H7 (cell line): ENCODE data around the gene DDAH1. TPM values are rescaled to one million over a fixed set of nuclear protein-coding genes. Genes with fewer than 3 reads are reported as not detected.
"Not testable (repeated sequence)": the region's sequence is repeated elsewhere in the genome, so short reads cannot be mapped to it uniquely, and the experiment has no call there.

Experiments
- DNase-seq: peaks from one replicate; pipeline ENCODE4 v3.0.0; 2012
- H3K27me3 ChIP-seq: 2 replicates; pipeline ENCODE4 v1.6.0; 2011; ENCODE audit warnings: mild to moderate bottlenecking, low read length; ENCODE audit not compliant: control insufficient read depth, insufficient read depth
- H3K36me3 ChIP-seq: replicated peaks from 2 replicates; pipeline ENCODE4 v1.5.1; 2011; ENCODE audit warnings: low read length; ENCODE audit not compliant: control insufficient read depth, insufficient read depth
- H3K4me3 ChIP-seq: 2 replicates; pipeline ENCODE4 v1.5.1; 2011; ENCODE audit warnings: low read depth, mild to moderate bottlenecking, control low read depth, low read length, moderate library complexity; ENCODE audit not compliant: insufficient read depth
- total RNA-seq: library from RNA; depleted of rRNA; stranded (reverse); fragments of >200 nt; shearing (Covaris generic); gene quantifications from 2 replicates; pipeline ENCODE4 v1.2.3, GENCODE V29; 2014; rRNA removed

The DDAH1 gene
- 33.3 and 39.3 TPM in 2 replicates for total RNA-seq

DNA sequence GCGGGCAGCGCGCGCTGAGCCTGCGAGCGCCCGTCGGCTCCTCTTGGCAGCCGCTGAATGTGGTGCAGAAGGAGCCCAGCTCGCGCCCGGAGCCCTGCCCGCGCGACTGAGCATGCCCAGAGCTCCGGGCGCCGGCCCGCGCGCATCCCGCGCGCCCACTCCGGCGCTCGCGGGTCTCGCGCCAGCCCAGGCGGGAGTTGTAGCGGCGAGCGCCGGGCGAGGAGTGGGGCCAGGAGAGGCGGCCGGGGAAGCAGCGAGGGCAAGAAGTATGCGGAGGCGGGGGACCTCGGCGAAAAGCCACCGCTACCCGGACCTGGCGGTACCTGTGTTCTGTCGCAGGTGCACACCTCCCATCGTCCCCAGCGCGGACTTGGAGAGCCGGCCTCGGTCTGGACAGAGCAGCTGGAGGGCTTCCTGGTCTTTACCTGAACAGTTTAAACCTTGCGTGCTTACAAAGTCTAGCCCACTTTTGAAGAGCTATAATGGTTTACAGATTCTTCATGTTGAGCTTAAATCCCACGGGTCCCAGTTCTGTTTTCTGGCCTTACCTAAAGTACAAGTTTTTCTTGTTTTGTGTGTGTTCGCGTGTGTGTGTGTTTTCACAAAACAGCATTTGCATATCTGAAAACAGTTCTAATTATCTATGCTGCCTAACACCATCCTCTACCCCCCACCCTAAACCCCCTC, at the start of gene DDAH1:
Gene DDAH1 (minus strand): TSS at position 61 of the 687 bp plus-strand sequence. CDS start 114 bp downstream, outside the sequence.
- H3K4me3 ChIP-seq, result peak within 1 kb of the TSS; percentile 84
- no peaks in the 10 kb centered on the region for H3K36me3 ChIP-seq
- H3K27me3 ChIP-seq, result peaks cover 23% of the 10 kb centered on the region
- DNase-seq, result peak; percentile 86

DNA sequence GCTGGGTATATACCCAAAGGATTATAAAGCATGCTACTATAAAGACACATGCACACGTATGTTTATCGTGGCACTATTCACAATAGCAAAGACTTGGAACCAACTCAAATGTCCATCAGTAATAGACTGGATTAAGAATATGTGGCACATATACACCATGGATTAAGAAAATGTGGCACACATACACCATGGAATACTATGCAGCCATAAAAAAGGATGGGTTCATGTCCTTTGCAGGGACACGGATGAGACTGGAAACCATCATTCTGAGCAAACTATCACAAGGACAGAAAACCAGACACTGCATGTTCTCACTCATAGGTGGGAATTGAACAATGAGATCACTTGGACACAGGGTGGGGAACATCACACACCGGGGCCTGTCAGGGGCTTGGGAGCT, 49.0 kb upstream of the DDAH1 start:
- not testable (repeated sequence) for H3K27me3 ChIP-seq, DNase-seq, H3K4me3 ChIP-seq, H3K36me3 ChIP-seq

DNA sequence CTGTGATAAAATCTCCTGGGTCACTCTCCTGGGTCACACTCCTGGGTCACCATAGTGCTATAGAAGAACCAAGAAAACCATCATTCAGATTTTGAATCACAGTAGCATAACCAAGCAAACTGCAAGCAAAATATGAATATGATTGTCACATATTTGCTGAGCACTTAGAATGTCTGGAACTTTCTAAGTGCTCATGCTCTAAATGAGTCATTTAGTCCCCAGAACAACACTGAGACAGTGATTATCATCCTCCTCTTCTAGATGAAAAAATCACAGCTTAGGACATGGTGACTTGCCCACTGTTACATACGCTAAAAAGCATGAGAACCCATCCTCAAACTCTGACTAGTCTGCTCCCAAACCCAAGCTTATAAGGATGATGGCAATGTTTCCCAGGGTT, 39.5 kb upstream of the DDAH1 start:
- Histone ChIP-seq H3K27me3 (no peaks in the 10 kb centered on the region), H3K36me3 (no peaks in the 10 kb centered on the region), H3K4me3 (no peak overlapping the region)
- no peak for DNase-seq

DNA sequence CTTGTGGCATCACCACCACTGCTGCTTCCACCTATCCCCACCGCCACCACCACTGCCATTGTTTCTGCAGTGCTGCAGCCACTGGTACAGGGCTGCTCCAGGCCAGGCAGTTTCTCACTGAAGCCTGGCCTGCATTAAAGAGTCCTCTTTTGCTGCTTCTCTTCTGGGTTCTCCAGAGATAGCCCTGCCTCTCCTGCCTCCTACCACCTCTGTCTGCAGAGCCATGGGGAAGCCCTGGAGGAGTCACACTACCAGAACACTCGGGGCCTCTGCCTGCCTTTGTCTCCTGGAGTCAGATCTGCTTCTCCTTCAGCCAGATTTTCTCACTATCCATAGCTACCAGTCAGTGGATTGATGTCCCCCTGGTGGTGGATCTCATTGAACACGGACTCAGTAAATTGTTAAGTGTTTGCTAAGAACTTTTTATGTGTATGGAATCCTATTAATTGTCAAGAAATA, 37.7 kb upstream of the DDAH1 start:
- Histone ChIP-seq H3K27me3 (no peaks in the 10 kb centered on the region), H3K4me3 (no peak overlapping the region), H3K36me3 (no peaks in the 10 kb centered on the region)
- DNase-seq, result peak; percentile 37

DNA sequence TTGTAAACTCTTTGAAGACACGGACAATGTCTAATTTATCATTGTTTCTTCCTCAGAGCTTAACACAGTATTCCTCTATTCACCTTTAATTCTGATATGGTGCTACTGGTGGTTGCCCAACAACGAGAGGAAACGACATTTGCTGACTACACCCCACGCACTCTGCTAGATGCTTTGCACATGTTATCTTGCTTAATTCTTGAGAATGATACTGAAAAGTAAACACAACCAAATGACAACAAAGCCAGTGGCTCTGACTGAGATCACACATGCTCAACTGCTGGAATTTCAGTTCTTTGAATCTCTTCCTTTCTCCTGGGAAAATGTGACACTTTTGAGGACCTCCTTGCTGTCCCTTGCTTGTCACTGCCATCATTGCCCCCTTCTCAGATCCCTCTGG, 37.2 kb upstream of the DDAH1 start:
- no peak overlapping the region for H3K4me3 ChIP-seq
- H3K36me3 ChIP-seq, result no peaks in the 10 kb centered on the region
- H3K27me3 ChIP-seq, result no peaks in the 10 kb centered on the region
- no peak for DNase-seq

DNA sequence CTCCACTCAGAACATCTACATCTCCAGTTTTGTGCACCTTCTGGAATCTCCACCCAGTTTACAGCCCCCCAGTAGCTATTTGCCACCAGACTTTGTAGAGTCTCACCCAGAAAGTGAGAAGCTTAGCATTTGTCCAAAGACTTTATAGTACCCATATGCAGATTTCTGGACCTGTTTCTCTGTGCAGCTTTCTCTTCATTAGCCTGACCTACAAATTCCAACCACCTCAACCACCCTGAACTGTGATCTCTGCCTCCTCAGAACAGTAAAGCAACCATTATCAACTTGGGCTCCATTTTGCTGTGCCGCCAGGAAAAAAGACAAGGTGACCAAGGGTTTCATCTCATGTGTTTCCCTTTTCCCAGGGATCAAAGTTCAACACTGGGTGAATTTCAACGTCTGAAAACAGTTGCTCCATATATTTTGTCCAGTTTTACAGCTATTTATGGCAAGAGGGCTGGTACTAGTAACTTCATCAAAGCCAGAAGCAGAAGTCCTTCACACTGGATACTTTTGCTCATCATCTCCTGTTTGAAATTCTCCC, 36.5 kb upstream of the DDAH1 start:
- Histone ChIP-seq H3K4me3 (no peak overlapping the region), H3K27me3 (no peaks in the 10 kb centered on the region)
- DNase-seq, result no peak

DNA sequence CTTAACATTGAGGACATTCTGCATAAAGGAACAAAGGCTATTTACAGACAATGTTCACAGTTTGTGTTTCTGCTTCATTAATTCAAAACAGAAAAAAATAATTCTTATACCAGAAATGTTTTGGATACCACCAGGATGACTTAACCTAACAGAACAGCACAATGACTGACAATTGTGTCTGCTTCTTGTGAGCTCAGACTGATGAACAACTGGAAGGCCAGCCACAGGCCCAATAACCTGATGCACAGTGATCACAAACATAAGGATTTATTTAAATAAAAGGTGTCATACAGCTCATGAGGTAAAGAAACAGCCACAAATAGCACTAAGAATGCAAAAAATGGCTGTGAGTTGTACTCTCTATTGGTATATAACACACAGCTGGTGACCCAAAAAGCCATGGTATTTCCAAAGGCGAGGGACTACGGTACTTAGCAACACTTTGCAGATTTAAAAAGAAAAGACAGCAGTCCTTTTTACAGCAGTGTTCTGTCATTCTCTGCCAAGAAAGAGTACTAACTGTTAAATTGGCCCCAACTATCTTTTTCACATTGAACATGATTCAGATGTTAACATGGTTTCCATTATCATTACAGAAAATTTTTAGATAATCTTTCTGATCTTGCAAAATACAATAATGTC, 32.1 kb upstream of the DDAH1 start:
- Histone ChIP-seq H3K27me3 (no peaks in the 10 kb centered on the region), H3K36me3 (no peaks in the 10 kb centered on the region)

More for the DNA sequence above, 36.5 kb upstream of the DDAH1 start:
- H3K36me3 ChIP-seq, result no peaks in the 10 kb centered on the region

DNA sequence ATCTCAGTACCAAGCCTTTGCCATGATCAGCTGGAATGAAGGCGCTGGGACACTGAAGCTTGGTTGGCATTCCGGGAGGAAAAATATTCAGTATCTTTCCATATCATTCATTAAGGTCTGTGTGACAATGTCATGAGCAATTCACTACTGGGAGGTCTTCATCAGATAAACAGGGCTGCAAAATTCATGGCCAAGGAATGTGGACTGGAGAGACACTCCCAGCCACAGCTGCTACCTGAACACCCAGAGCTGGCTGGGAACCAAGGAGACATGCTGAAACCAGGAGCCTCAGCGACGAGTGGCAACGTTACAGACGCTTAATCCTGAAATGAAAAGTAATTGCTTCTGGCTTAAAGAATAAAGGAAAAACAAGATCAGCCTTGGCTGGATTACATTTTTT, 30.6 kb upstream of the DDAH1 start:
- no peak for DNase-seq
- Histone ChIP-seq H3K4me3 (no peak overlapping the region), H3K36me3 (no peaks in the 10 kb centered on the region), H3K27me3 (no peaks in the 10 kb centered on the region)

More for the DNA sequence above, 32.1 kb upstream of the DDAH1 start:
- no peak for DNase-seq
- H3K4me3 ChIP-seq, result no peak overlapping the region

DNA sequence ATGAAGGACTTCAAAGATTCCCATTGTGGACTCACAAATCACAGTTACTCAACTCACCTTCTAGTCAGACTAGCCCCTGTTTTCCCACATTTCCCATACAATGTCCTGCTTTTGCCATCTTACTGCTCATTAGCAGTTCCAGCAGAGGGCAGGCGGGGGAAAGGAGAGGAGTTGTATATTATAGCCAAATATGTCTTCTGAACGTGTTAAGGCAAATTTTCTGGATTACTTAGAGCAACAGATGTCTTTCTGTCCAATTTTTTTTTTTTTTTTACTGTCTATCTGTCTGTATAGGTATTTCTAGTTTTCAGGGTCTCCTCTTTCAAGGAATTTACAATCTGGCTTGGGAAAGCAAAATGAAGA, 29.9 kb upstream of the DDAH1 start:
- H3K27me3 ChIP-seq, result no peaks in the 10 kb centered on the region
- H3K36me3 ChIP-seq, result no peaks in the 10 kb centered on the region
- no peak overlapping the region for H3K4me3 ChIP-seq
- DNase-seq, result no peak

DNA sequence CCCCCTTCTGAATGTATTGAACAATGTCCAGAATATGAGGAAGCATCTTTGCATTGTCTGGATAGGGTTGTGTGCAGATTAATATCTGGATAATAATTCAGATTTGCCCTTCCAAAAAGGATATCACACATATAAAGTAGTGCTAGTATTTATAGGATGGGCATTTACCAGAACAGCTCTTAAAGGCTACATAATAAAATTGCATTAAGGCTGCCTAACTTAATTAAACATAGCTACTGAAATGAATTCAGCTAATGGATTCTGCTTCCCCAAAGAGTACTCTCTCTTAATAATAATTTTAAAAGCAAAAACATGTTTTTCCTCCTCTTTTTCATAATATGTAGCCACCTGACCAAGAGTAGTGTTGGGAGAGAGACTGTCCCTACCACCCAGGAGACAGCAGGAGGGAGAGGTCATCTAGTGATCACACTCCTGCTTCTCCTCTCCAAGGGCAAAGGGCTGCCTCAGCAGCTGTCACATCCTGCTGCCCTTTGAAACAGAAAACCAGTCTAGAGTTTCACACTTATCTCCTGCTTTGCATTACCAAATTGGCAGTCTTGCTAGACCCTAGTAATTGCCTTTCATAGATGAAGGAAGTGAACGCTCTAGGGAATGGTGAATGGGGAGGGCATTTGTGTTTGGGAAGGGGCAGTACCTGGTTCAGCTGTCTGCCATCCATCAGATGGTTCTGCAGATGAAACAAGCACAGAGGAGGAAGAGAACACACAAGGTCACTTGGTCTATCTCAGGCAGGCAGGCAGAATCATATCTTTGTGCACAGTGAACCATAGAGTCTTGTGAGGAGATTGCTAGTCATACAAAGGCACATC, 29.3 kb upstream of the DDAH1 start:
- H3K27me3 ChIP-seq, result no peaks in the 10 kb centered on the region
- no peaks in the 10 kb centered on the region for H3K36me3 ChIP-seq
- no peak overlapping the region for H3K4me3 ChIP-seq
- DNase-seq, result no peak

DNA sequence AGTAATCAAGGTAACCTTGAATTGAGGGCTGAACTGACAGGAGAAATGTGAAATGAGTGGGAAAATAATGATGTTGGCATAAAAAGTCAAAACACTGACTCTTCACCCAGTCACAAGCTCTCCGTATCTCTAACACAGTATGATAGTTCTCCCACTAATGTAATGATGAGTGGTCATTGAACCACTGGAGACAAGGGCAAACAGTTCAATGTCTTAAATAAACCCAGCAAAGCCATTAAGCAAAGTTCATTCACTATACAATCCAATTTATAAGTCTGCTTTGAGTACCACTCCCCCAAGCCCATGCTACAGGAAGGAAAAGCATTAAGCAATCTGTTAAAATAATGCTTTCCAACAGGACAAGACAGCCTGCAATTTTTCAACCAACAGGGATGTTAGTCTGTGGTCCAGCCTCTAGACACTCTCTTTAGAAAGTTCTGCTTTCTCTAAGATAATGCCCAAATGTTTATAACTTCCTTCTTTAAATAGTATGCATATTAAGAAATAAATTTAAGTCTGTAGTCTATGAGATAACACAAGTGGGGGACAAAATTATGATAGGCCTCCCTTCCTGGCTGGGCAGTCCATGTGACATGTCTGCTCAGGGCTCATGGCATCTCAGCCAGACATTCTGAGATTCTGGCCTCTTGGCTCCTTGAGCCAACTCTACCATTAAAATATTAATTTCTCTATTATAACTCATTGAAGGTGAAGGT, 25.5 kb upstream of the DDAH1 start:
- Histone ChIP-seq H3K36me3 (no peaks in the 10 kb centered on the region), H3K4me3 (no peak overlapping the region), H3K27me3 (no peaks in the 10 kb centered on the region)
- DNase-seq, result no peak

DNA sequence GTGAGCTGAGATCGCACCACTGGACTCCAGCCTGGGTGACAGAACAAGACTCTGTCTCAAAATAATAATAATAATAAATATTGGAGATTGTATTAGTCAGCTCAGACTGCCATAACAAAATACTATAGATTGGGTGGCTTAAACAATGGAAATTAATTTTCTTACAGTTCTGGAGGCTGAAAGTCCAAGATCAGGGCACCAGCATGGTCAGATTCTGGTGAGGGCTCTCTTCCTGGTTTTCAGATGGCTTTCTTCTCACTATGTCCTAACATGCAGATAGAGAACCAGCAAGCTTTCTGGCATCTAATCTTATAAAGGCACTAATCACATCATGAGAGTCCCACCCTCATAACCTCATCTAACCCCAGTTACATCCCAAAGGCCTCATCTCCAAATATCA, 23.2 kb upstream of the DDAH1 start:
- Histone ChIP-seq H3K36me3 (no peaks in the 10 kb centered on the region), H3K4me3 (no peak overlapping the region), H3K27me3 (no peaks in the 10 kb centered on the region)
- no peak for DNase-seq

DNA sequence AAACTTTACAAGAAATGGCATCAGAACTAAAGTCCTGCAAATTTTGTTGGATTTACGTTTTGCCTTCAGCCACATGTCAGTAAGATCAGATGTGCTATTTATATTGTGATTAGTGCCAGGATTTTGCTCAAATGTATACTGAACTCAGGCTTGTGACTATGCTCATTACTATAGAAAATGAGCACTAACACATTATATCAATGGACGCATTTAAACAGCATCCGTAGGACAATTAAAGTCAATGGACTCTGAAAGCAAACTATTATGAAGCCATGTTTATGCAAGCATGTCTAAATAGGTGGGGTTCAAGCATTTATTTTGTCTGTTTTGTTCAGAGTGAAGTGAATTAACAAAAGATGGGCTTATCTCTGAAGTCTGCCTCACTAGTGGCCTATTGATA, 20.6 kb upstream of the DDAH1 start:
- Histone ChIP-seq H3K27me3 (no peaks in the 10 kb centered on the region), H3K36me3 (no peaks in the 10 kb centered on the region), H3K4me3 (no peak overlapping the region)
- DNase-seq, result no peak

DNA sequence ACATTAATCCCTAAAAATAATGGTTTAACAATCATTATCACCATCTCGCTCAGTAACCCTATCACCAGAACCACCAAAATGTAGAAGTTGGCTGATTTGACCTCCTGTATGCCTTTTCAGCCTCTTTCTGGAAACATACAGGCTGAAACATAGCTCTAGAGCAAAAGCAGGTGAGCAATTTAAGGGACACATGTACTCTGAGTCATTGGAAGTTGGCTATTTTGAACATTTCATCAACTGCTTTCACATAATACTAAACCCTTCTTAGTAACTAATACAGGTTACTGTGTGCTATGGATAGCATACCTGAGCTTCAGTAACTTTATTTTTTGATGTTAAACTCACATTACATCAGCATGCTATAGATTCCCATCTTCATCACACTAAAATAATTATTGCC, 19.8 kb upstream of the DDAH1 start:
- no peak for DNase-seq
- no peaks in the 10 kb centered on the region for H3K27me3 ChIP-seq
- H3K4me3 ChIP-seq, result no peak overlapping the region
- no peaks in the 10 kb centered on the region for H3K36me3 ChIP-seq
